Stomach smooth muscle (tissue), 2 donors: ENCODE results near the gene KCNT2.
"Not testable (repeated sequence)": the region's sequence is repeated elsewhere in the genome, so short reads cannot be mapped to it uniquely, and the experiment has no call there.

Experiments used
- H3K27ac ChIP-seq: one replicate; pipeline ENCODE4 v1.7.0; 2013; ENCODE audit warnings: mild to moderate bottlenecking, low read length, inconsistent platforms
- H3K27me3 ChIP-seq, 2 donors: one replicate each; pipeline ENCODE4 v1.7.0; 2013; ENCODE audit warnings: low read length in 2 of 2; ENCODE audit not compliant: insufficient read depth in 2 of 2, control insufficient read depth in 1 of 2
- H3K36me3 ChIP-seq, 2 donors: one replicate each; pipeline ENCODE4 v1.7.0; 2013; ENCODE audit warnings: low read length in 2 of 2; ENCODE audit not compliant: control insufficient read depth in 2 of 2, insufficient read depth in 2 of 2
- H3K4me1 ChIP-seq: one replicate; pipeline ENCODE4 v1.7.0; 2013; ENCODE audit warnings: low read length; ENCODE audit not compliant: control insufficient read depth, insufficient read depth
- H3K4me3 ChIP-seq, 2 donors: one replicate each; pipeline ENCODE4 v1.7.0; 2013; ENCODE audit warnings: low read length in 2 of 2
- H3K9ac ChIP-seq, 2 donors: one replicate each; pipeline ENCODE4 v1.7.0; 2013; ENCODE audit warnings: low read length in 2 of 2, mild to moderate bottlenecking in 1 of 2
- H3K9me3 ChIP-seq, 2 donors: one replicate each; pipeline ENCODE4 v1.7.0; 2013; ENCODE audit warnings: low read length in 2 of 2; ENCODE audit not compliant: control insufficient read depth in 2 of 2
- donor health status: healthy.
- donor health status: Pancreatic carcinoma.

Gene KCNT2

DNA sequence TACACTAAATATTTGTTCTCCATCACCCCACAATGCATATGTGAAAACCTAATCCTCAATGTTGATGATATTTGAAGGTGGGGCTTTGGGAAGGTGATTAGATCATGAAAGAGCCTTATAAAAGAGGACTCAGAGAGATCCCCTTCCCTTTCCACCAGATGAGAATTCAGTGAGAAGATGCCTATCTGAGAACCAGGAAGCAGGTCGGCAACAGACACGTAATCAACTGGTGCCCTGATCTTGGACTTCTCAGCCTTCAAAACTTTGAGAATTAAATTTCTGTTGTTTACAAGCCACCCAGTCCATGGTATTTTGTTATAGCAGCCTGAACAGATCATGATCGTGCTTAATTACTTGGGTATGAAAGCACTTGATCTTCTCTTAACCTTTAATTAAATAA is 329.4 kb downstream of the KCNT2 start:
- Histone ChIP-seq H3K9me3 (no peaks in the 10 kb centered on the region), H3K4me1 (no peaks in the 10 kb centered on the region), H3K9ac (no peak overlapping the region)

DNA sequence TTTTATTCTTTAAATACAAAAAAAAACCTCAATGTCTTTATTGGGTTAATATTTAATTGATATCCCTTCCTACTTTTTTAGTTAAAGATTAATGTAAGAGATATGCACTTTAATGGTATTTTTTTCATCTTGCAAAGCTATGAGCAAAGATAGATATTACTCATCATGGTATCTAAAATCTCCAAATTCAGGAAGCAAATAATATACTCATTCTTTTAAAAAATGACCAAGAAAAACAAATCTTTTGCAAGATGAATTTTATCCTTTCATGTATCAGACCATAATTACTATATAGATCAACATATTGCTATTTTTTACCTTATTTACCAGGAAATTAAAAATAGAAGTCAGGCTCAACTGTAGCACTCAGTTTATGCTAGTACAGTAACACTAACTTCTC is 330.4 kb downstream of the KCNT2 start:
- H3K27me3 ChIP-seq, result no peaks in the 10 kb centered on the region
- H3K27ac ChIP-seq, result no peak overlapping the region
- no peaks in the 10 kb centered on the region for H3K36me3 ChIP-seq

More for the DNA sequence above, 329.4 kb downstream of the KCNT2 start:
- Histone ChIP-seq H3K36me3 (no peaks in the 10 kb centered on the region), H3K4me3 (no peak overlapping the region), H3K27ac (no peak overlapping the region), H3K27me3 (no peaks in the 10 kb centered on the region)

DNA sequence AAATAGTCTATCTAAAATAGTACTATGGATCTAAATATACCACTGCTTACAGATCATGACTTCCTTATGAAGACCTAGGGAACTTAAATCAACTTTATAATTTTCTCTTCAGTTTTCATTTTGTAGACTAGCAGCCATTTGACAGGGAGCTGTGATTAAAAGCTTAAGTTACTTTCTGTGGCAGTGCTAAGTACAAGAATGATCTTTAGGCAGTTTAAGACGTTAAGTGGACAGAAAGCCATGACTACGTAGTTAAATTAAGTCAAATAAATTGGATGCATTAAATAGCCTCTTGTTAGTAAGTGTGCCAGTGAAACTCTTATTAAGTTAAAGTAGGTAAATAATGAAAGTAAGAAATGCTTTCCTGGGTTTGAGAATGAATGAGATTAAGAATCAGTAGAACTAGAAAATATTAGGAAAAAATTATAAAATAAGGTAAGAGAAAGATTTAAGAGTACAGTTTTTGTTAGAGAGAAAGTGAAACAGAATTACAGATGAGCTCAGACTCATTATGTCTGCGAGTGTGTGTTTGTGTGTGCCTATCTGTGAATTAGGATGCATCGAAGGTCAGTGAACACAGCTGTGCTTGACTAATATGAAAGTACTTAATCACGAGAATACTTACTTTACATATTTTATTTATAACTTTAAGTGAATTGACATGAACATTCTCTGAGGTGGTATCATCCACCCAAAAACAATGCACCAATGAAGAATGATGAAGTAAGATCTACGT is 336.9 kb downstream of the KCNT2 start:
- Histone ChIP-seq H3K9me3 (no peaks in the 10 kb centered on the region), H3K9ac (no peak overlapping the region), H3K4me3 (no peak overlapping the region), H3K4me1 (no peaks in the 10 kb centered on the region), H3K27ac (no peak overlapping the region), H3K27me3 (no peaks in the 10 kb centered on the region), H3K36me3 (no peaks in the 10 kb centered on the region)

More for the DNA sequence above, 330.4 kb downstream of the KCNT2 start:
- Histone ChIP-seq H3K4me3 (no peak overlapping the region), H3K9ac (no peak overlapping the region), H3K4me1 (no peaks in the 10 kb centered on the region), H3K9me3 (no peaks in the 10 kb centered on the region)

DNA sequence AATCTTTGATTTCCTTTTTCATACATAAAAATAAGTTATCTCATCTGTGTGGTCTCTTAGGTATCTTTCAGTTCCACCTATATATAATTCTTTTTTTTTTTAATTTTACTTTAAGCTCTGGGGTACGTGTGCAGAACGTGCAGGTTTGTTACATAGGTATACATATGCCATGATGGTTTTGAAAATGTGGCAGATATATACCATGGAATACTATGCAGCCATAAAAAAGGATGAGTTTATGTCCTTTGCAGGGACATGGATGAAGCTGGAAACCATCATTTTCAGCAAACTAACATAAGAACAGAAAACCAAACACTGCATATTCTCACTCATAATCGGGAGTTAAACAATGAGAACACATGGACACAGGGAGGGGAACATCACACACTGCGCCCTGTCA is 345.2 kb downstream of the KCNT2 start:
- not testable (repeated sequence) for H3K4me3 ChIP-seq, H3K27me3 ChIP-seq, H3K27ac ChIP-seq, H3K9me3 ChIP-seq, H3K4me1 ChIP-seq, H3K9ac ChIP-seq, H3K36me3 ChIP-seq

GRCh38 chr1:196260270-196260669 is 348.0 kb downstream of the KCNT2 start:
- H3K4me1 ChIP-seq, result no peaks in the 10 kb centered on the region
- H3K9me3 ChIP-seq, result no peaks in the 10 kb centered on the region
- no peak overlapping the region for H3K9ac ChIP-seq
- no peak overlapping the region for H3K4me3 ChIP-seq
- no peak overlapping the region for H3K27ac ChIP-seq
- no peaks in the 10 kb centered on the region for H3K36me3 ChIP-seq
- H3K27me3 ChIP-seq, result no peaks in the 10 kb centered on the region

DNA sequence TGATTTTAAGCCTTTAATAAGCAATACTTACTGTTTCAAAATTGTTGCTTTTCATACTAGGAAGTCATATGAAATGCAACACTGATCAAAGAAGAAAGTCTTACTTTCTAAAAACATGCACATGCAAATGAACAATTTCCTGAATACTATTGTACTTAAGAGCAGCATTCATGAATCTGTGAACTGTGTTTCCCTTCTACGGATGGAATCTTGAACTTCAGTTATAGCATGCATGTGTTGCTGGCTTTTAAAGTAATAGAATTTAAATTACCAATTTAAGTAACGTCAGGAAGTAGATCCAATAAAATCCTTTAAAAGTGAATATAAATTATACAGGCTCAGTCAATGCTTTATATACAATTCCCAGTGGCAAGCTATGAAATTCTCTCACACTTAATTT is 348.9 kb downstream of the KCNT2 start:
- no peaks in the 10 kb centered on the region for H3K9me3 ChIP-seq
- no peaks in the 10 kb centered on the region for H3K36me3 ChIP-seq
- no peak overlapping the region for H3K4me3 ChIP-seq
- no peaks in the 10 kb centered on the region for H3K4me1 ChIP-seq
- H3K9ac ChIP-seq, result no peak overlapping the region
- no peaks in the 10 kb centered on the region for H3K27me3 ChIP-seq
- H3K27ac ChIP-seq, result no peak overlapping the region

GRCh38 chr1:196255762-196256161 is 352.5 kb downstream of the KCNT2 start:
- Histone ChIP-seq H3K4me1 (no peaks in the 10 kb centered on the region), H3K9ac (no peak overlapping the region), H3K27ac (no peak overlapping the region), H3K4me3 (no peak overlapping the region), H3K27me3 (no peaks in the 10 kb centered on the region), H3K36me3 (no peaks in the 10 kb centered on the region), H3K9me3 (no peaks in the 10 kb centered on the region)

- H3K9me3 ChIP-seq, result no peaks in the 10 kb centered on the region
- no peak overlapping the region for H3K4me3 ChIP-seq
These were observed 378.7 kb downstream of the KCNT2 start for GRCh38 chr1:196229546-196229945.

DNA sequence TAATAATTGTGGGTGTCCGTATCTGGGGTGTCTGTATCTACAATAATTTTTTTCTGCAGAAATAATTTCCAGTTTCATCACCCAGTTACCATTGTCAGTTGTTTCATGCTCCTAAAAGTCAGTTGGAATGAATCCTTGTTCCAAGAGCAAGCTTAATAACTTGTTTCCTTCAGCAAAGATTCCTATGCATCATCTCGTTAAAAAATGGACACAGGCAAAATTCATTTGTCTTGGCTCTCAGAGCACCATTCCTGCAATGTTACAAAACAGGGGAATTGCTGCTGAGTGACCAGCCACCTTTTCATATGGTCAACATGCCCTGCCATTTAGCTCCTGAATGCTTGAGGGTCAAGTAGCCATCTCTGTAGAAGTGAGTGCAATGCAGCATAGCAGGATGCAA is 393.4 kb downstream of the KCNT2 start:
- Histone ChIP-seq H3K36me3 (no peaks in the 10 kb centered on the region), H3K27ac (no peak overlapping the region), H3K27me3 (no peaks in the 10 kb centered on the region), H3K9ac (no peak overlapping the region), H3K4me3 (no peak overlapping the region), H3K9me3 (no peaks in the 10 kb centered on the region), H3K4me1 (no peaks in the 10 kb centered on the region)

More at GRCh38 chr1:196229546-196229945, 378.7 kb downstream of the KCNT2 start:
- Histone ChIP-seq H3K36me3 (no peaks in the 10 kb centered on the region), H3K27me3 (no peaks in the 10 kb centered on the region), H3K9ac (no peak overlapping the region), H3K4me1 (no peaks in the 10 kb centered on the region), H3K27ac (no peak overlapping the region)

GRCh38 chr1:196209983-196210382 is 398.3 kb downstream of the KCNT2 start:
- Histone ChIP-seq H3K9me3 (peaks cover 0 to 3% of the 10 kb centered on the region in 2 donors), H3K4me1 (no peaks in the 10 kb centered on the region), H3K9ac (no peak overlapping the region), H3K27ac (no peak overlapping the region), H3K4me3 (no peak overlapping the region), H3K27me3 (no peaks in the 10 kb centered on the region), H3K36me3 (no peaks in the 10 kb centered on the region)

GRCh38 chr1:196209265-196209664 is 399.0 kb downstream of the KCNT2 start:
- Histone ChIP-seq H3K27ac (no peak overlapping the region), H3K9me3 (peaks cover 0 to 3% of the 10 kb centered on the region in 2 donors), H3K4me3 (no peak overlapping the region), H3K36me3 (no peaks in the 10 kb centered on the region), H3K4me1 (no peaks in the 10 kb centered on the region), H3K9ac (no peak overlapping the region), H3K27me3 (no peaks in the 10 kb centered on the region)
